K562 (cell line): ENCODE measurements around the gene MMP2. TPM values are rescaled to one million over a fixed set of nuclear protein-coding genes. Genes with fewer than 3 reads are reported as not detected.

Source experiments
- ATAC-seq: fragments of 200-7000 bp; cut with Tn5 transposase; 3 replicates; pipeline ENCODE4 v1.9.1; 2020; ENCODE audit warnings: moderate library complexity
- BruUV-seq: library from RNA; stranded (reverse); fragments of 400-500 nt; replicated peaks from 2 replicates; lab custom pipeline; 2021; lab: Mats Ljungman, UMichigan
- CTCF ChIA-PET: fragments of 300-600 bp; formaldehyde crosslinking; extraction: SDS; loops from one replicate; lab custom pipeline; 2021; ENCODE audit warnings: low intra/inter-chr PET ratio; lab: Yijun Ruan, JAX
- POLR2A ChIA-PET: fragments of 300-600, 350-650 bp; sonication (Branson Sonifier 250); formaldehyde crosslinking; extraction: SDS; loops from one replicate; lab custom pipeline; 2021; ENCODE audit warnings: antibody characterized with exemption, inconsistent platforms; lab: Yijun Ruan, JAX
- DNase-seq, 4 experiments: peaks; one replicate each; pipeline versions ENCODE4 v3.0.0 to v3.0.0-alpha.2; 2011 to 2018; ENCODE audit warnings: low spot score in 3 of 4, mixed read lengths in 3 of 4; ENCODE audit errors: extremely low read depth in 1 of 4
- FAIRE-seq: peaks from 2 replicates; lab custom pipeline; 2011; peaks lifted over from hg19 to GRCh38; lab: Jason Lieb, UNC
- H2AFZ ChIP-seq: 2 replicates; pipeline ENCODE4 v1.6.0; 2011; ENCODE audit warnings: low read depth, low read length, control low read depth, inconsistent platforms
- H3K27ac ChIP-seq: fragments of 200-600 bp; 3 replicates; pipeline ENCODE4 v1.8.0; 2011; ENCODE audit warnings: low read depth, mild to moderate bottlenecking, control low read depth, inconsistent platforms, low read length, moderate library complexity, mixed read lengths; ENCODE audit errors: extremely low read depth
- H3K27me3 ChIP-seq, 2 experiments: fragments of 300-600 bp in 1 of 2; 2 replicates in 1 of 2; 3 replicates in 1 of 2; pipeline versions ENCODE4 v1.6.0 to v1.8.0; 2011; ENCODE audit warnings: inconsistent platforms in 2 of 2, low read length in 2 of 2, mild to moderate bottlenecking in 1 of 2, mixed read lengths in 1 of 2, moderate library complexity in 1 of 2; ENCODE audit not compliant: control insufficient read depth in 2 of 2, insufficient read depth in 2 of 2
- H3K36me3 ChIP-seq: fragments of 300-600 bp; 3 replicates; pipeline ENCODE4 v1.8.0; 2011; ENCODE audit warnings: mild to moderate bottlenecking, low read length, inconsistent platforms; ENCODE audit not compliant: control insufficient read depth, insufficient read depth
- H3K4me1 ChIP-seq, 2 experiments: fragments of 200-600 bp in 1 of 2; replicated peaks in 1 of 2; 2 replicates in 1 of 2; 3 replicates in 1 of 2; pipeline versions ENCODE4 v1.5.1 to v1.8.0; 2011; ENCODE audit warnings: inconsistent platforms in 2 of 2, low read length in 2 of 2, mild to moderate bottlenecking in 1 of 2, mixed read lengths in 1 of 2, moderate library complexity in 1 of 2; ENCODE audit not compliant: control insufficient read depth in 2 of 2, insufficient read depth in 2 of 2
- H3K4me2 ChIP-seq: 2 replicates; pipeline ENCODE4 v1.6.1; 2011; ENCODE audit warnings: low read length, control low read depth, inconsistent platforms, mixed read lengths; ENCODE audit not compliant: insufficient read depth
- H3K4me3 ChIP-seq: fragments of 200-600 bp; sonication (generic), shearing (Covaris generic); 2 replicates; pipeline ENCODE4 v1.5.1; 2016; ENCODE audit warnings: control low read depth, inconsistent platforms
- H3K79me2 ChIP-seq: fragments of 200-600 bp; 3 replicates; pipeline ENCODE4 v1.8.0; 2011; ENCODE audit warnings: low read length, inconsistent platforms; ENCODE audit not compliant: control insufficient read depth, insufficient read depth
- H3K9ac ChIP-seq, 2 experiments: 2 replicates each; pipeline versions ENCODE4 v1.6.0 to v1.6.1; 2011; ENCODE audit warnings: low read depth in 2 of 2, low read length in 2 of 2, control low read depth in 1 of 2, inconsistent platforms in 1 of 2, mild to moderate bottlenecking in 1 of 2, mixed read lengths in 1 of 2; ENCODE audit not compliant: insufficient read depth in 1 of 2
- H3K9me1 ChIP-seq: one replicate; pipeline ENCODE4 v1.6.0; 2011; ENCODE audit warnings: inconsistent platforms, mild to moderate bottlenecking, low read length, moderate library complexity; ENCODE audit not compliant: control insufficient read depth, insufficient read depth
- H3K9me3 ChIP-seq: replicated peaks from 2 replicates; pipeline ENCODE4 v1.5.1; 2011; ENCODE audit warnings: low read depth, low read length, inconsistent platforms; ENCODE audit not compliant: control insufficient read depth, insufficient read depth
- H4K20me1 ChIP-seq: replicated peaks from 2 replicates; pipeline ENCODE4 v1.6.1; 2011; ENCODE audit warnings: low read length, inconsistent platforms, mixed read lengths; ENCODE audit not compliant: control insufficient read depth, insufficient read depth
- ARHGAP35 ChIP-seq: fragments of 450-650 bp; IDR thresholded peaks from 2 replicates; pipeline ENCODE4 v1.6.1; 2018; ENCODE audit not compliant: partially characterized antibody
- BDP1 ChIP-seq: IDR thresholded peaks from 3 replicates; pipeline ENCODE4 v1.6.1; 2011; ENCODE audit not compliant: insufficient read length, insufficient read depth
- ETV6 ChIP-seq, 3 experiments: fragments of 150-350 bp in 1 of 3; sonication (generic) in 1 of 3; formaldehyde crosslinking in 1 of 3; IDR thresholded peaks; 2 replicates each; pipeline versions ENCODE4 v1.6.1 to v1.8.0; 2014 to 2022; ENCODE audit warnings: borderline replicate concordance in 2 of 3, low read depth in 2 of 3, antibody characterized with exemption in 1 of 3, low read length in 1 of 3, mild to moderate bottlenecking in 1 of 3, missing genetic modification reagents in 1 of 3
- GTF2E2 ChIP-seq: fragments of 200-800 bp; sonication (Bioruptor generic); IDR thresholded peaks from 2 replicates; pipeline ENCODE4 v1.6.1; 2016; ENCODE audit warnings: missing genetic modification characterization, missing compliant biosample characterization
- HCFC1 ChIP-seq: IDR thresholded peaks from 2 replicates; pipeline ENCODE4 v1.6.1; 2012; ENCODE audit warnings: low read depth, low read length, improper control_type of control experiment
- HNRNPH1 ChIP-seq: fragments of 200-400 bp; formaldehyde crosslinking; optimal IDR thresholded peaks from 2 replicates; pipeline ENCODE3; 2017; ENCODE audit warnings: low read depth, mild to moderate bottlenecking, low read length, moderate library complexity
- KDM1A ChIP-seq, 2 experiments: fragments of 450-650 bp; IDR thresholded peaks; 2 replicates each; pipeline ENCODE4 v1.6.1; 2016; ENCODE audit warnings: mild to moderate bottlenecking in 2 of 2
- KLF13 ChIP-seq: fragments of 450-650 bp; IDR thresholded peaks from 2 replicates; pipeline ENCODE4 v1.6.1; 2016; ENCODE audit warnings: missing genetic modification characterization, low read depth, mild to moderate bottlenecking, missing compliant biosample characterization, moderate library complexity, borderline replicate concordance
- NBN ChIP-seq: fragments of 450-650 bp; IDR thresholded peaks from 2 replicates; pipeline ENCODE4 v1.6.1; 2016; ENCODE audit warnings: low read depth, mild to moderate bottlenecking
- NFE2L1 ChIP-seq: fragments of 450-650 bp; IDR thresholded peaks from 2 replicates; pipeline ENCODE4 v1.6.1; 2016; ENCODE audit warnings: missing genetic modification characterization, low read depth, mild to moderate bottlenecking, missing compliant biosample characterization, moderate library complexity, borderline replicate concordance
- SMAD2 ChIP-seq: fragments of 150-350 bp; IDR thresholded peaks from 2 replicates; pipeline ENCODE4 v1.6.1; 2014; ENCODE audit warnings: low read depth, mild to moderate bottlenecking, low read length
- SMC3 ChIP-seq: conservative IDR thresholded peaks from 2 replicates; pipeline ENCODE4 v1.6.1; 2011; ENCODE audit warnings: low read depth, low read length, improper control_type of control experiment; ENCODE audit not compliant: insufficient read depth
- WGBS: fragments of 100-300 bp; shearing (Covaris generic); methylation state at CpG from one replicate; pipeline ENCODE4 v1.1.6; 2016; ENCODE audit warnings: low coverage, mixed read lengths; ENCODE audit not compliant: insufficient coverage; ENCODE audit errors: missing lambda C conversion rate; 5-methylcytosine and 5-hydroxymethylcytosine counted together
- in situ Hi-C: fragments of 300-500 bp; cut with MboI; formaldehyde crosslinking; loops from 4 replicates; pipeline ENCODE4 v1.15.0; 2018; ENCODE audit warnings: inconsistent platforms, mixed read lengths
- intact Hi-C: fragments of 100-400 bp; cut with micrococcal nuclease; formaldehyde crosslinking; loops from 2 replicates; pipeline ENCODE4 v1.14.2; 2022
- polyA plus RNA-seq, 8 experiments: library from polyadenylated mRNA; depleted of rRNA in 4 of 8; stranded (reverse) in 5 of 8; unstranded in 3 of 8; fragments of >200 nt; fragmentation: Nextera tagmentation in 2 of 8; fragmentation: Illumina TruSeq in 1 of 8; extraction: Ambion mirVana in 2 of 8; extraction: Trizol in 1 of 8; gene quantifications; 2 replicates each; pipeline versions ENCODE4 v1.2.1 to v1.2.3, GENCODE V29; 2011 to 2014; ENCODE audit warnings: inconsistent platforms in 1 of 8, missing spikeins in 1 of 8
- total RNA-seq, 7 experiments: library from RNA; depleted of rRNA in 6 of 7; stranded (reverse); fragments of >200 nt in 6 of 7; fragmentation: Illumina TruSeq in 2 of 7; extraction: Trizol in 2 of 7; gene quantifications; 2 replicates each; pipeline versions ENCODE4 v1.2.1 to v1.2.3, GENCODE V29; 2011 to 2021; ENCODE audit warnings: low replicate concordance in 1 of 7
- TF ChIP-seq, protein P1 (sequence below): conservative IDR thresholded peaks from 2 replicates; pipeline ENCODE4 v1.6.1; 2011; ENCODE audit warnings: low read depth, mild to moderate bottlenecking, low read length; ENCODE audit not compliant: control insufficient read depth

The MMP2 gene
- total and polyA plus RNA-seq, 9 of the 15 experiments (the other 6 are each of a cell fraction or from before 2014, with no cell fraction given): 0.05 to 0.53 TPM; not detected in 7

DNA sequence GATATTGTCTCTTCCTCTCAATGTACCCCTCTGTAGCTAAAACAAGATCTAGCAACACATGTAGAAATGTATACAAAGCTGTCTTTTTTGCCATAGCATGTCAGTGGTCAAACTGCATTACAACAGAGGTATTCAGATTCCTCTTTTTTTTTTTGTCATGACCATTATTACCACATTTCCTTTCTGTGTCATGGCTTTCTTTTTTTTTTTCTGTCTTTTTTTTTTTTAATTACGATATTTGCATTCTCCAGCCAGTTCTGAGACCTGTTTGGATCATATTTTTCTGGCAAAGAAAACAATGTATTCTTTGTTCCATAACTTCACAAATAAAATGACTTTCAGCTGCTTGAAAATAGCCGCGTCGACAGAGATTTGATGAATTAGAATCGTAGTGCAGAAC, 60.1 kb downstream of the MMP2 start:
- BruUV-seq: no TSS peak
- Histone ChIP-seq H3K27me3 (no peaks in the 10 kb centered on the region), H4K20me1 (peaks cover 3% of the 10 kb centered on the region; the same call in 1 of the 2 replicates), H3K4me1 (no peaks in the 10 kb centered on the region), H3K27ac (no peak overlapping the region), H3K9ac (no peak overlapping the region), H3K9me3 (no peaks in the 10 kb centered on the region), H3K4me3 (no peak overlapping the region), H3K36me3 (no peaks in the 10 kb centered on the region), H3K4me2 (no peak overlapping the region), H3K79me2 (no peaks in the 10 kb centered on the region), H2AFZ (no peak overlapping the region), H3K9me1 (no peaks in the 10 kb centered on the region)
- ChIA-PET POLR2A (interaction anchor here (0.9 kb wide), 1 partner anchor 25 kb away, joined by 3 read pairs; no protein-coding TSS in a partner anchor), CTCF (interaction anchor here (1.9 kb wide), 1 partner anchor 74 kb away, joined by 7 read pairs; no protein-coding TSS in a partner anchor)
- intact Hi-C loops (no loop called here), in situ Hi-C loops (no loop called here)
- FAIRE-seq: no peak
- 53% methylated on average over 5 of the region's 5 CpGs for WGBS
- ATAC-seq: no peak
- no peak for DNase-seq
- TF ChIP-seq, protein P1, sequence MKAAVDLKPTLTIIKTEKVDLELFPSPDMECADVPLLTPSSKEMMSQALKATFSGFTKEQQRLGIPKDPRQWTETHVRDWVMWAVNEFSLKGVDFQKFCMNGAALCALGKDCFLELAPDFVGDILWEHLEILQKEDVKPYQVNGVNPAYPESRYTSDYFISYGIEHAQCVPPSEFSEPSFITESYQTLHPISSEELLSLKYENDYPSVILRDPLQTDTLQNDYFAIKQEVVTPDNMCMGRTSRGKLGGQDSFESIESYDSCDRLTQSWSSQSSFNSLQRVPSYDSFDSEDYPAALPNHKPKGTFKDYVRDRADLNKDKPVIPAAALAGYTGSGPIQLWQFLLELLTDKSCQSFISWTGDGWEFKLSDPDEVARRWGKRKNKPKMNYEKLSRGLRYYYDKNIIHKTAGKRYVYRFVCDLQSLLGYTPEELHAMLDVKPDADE: no peak
- no peak for TF ChIP-seq SMAD2
- no peak for TF ChIP-seq HCFC1
- no peak for TF ChIP-seq ARHGAP35
- no peak for TF ChIP-seq NBN
- no peak for TF ChIP-seq KDM1A (IDR thresholded peaks at IDR 0.05)
- no peak for TF ChIP-seq SMC3
- TF ChIP-seq BDP1: no peak
- no peak for TF ChIP-seq NFE2L1
- TF ChIP-seq HNRNPH1: no peak
- no peak for TF ChIP-seq ETV6 (IDR thresholded peaks at IDR 0.05; ENCODE audit: borderline replicate concordance in 1 of 2, low read depth in 2 of 2, low read length in 1 of 2)
- no peak for TF ChIP-seq ETV6 (CRISPR knock-in tag; IDR thresholded peaks at IDR 0.05; ENCODE audit: borderline replicate concordance)
- no peak for TF ChIP-seq KLF13 (tag)
- no peak for TF ChIP-seq GTF2E2 (tag)
